Endothelial cell of umbilical vein (primary cell): ENCODE results near the gene HDHD5. TPM values are rescaled to one million over a fixed set of nuclear protein-coding genes. Genes with fewer than 3 reads are reported as not detected.

ENCODE experiments used
- BruUV-seq: library from RNA; stranded (reverse); fragments of 400-500 nt; replicated peaks from 2 replicates; lab custom pipeline; 2021; lab: Mats Ljungman, UMichigan
- CTCF ChIA-PET: fragments of 300-600, 350-600 bp; sonication (Branson Sonifier 250); formaldehyde crosslinking; loops from one replicate; lab custom pipeline; 2021; ENCODE audit warnings: antibody characterized with exemption, inconsistent platforms; lab: Charles Lee
- POLR2A ChIA-PET: fragments of 300-600, 350-600 bp; sonication (Branson Sonifier 250); formaldehyde crosslinking; loops from one replicate; lab custom pipeline; 2021; ENCODE audit warnings: antibody characterized with exemption, inconsistent platforms; lab: Charles Lee
- DNase-seq: peaks from one replicate; pipeline ENCODE4 v3.0.0-alpha.2; 2011; ENCODE audit warnings: low read depth, low spot score
- FAIRE-seq: peaks from 2 replicates; lab custom pipeline; 2011; peaks lifted over from hg19 to GRCh38; lab: Jason Lieb, UNC
- H2AFZ ChIP-seq: 2 replicates; pipeline ENCODE4 v1.6.0; 2012; ENCODE audit warnings: low read depth, low read length, control low read depth, inconsistent platforms
- H3K27ac ChIP-seq: 2 replicates; pipeline ENCODE4 v1.5.1; 2011; ENCODE audit warnings: low read depth, mild to moderate bottlenecking, control low read depth, low read length, moderate library complexity; ENCODE audit not compliant: insufficient read depth
- H3K27me3 ChIP-seq, 2 experiments: 2 replicates each; pipeline versions ENCODE4 v1.6.0 to v1.6.1; 2011; ENCODE audit warnings: low read length in 2 of 2, mixed read lengths in 1 of 2; ENCODE audit not compliant: control insufficient read depth in 2 of 2, insufficient read depth in 2 of 2
- H3K36me3 ChIP-seq, 2 experiments: 2 replicates in 1 of 2; 3 replicates in 1 of 2; pipeline ENCODE4 v1.5.1; 2011; ENCODE audit warnings: low read length in 2 of 2, mild to moderate bottlenecking in 1 of 2, moderate library complexity in 1 of 2; ENCODE audit not compliant: control insufficient read depth in 2 of 2, insufficient read depth in 2 of 2; ENCODE audit errors: extremely low read depth in 1 of 2
- H3K4me1 ChIP-seq: 3 replicates; pipeline ENCODE4 v1.5.1; 2011; ENCODE audit warnings: mild to moderate bottlenecking, low read length; ENCODE audit not compliant: control insufficient read depth, insufficient read depth; ENCODE audit errors: extremely low read depth
- H3K4me2 ChIP-seq: 2 replicates; pipeline ENCODE4 v1.6.1; 2011; ENCODE audit warnings: low read length, control low read depth, mixed read lengths; ENCODE audit not compliant: insufficient read depth
- H3K4me3 ChIP-seq, 3 experiments: fragments of 200-600 bp in 1 of 3; sonication (generic), shearing (Covaris generic) in 1 of 3; replicated peaks in 1 of 3; 2 replicates each; pipeline ENCODE4 v1.5.1; 2011 to 2016; ENCODE audit warnings: control low read depth in 3 of 3, low read length in 3 of 3, mild to moderate bottlenecking in 2 of 3, inconsistent platforms in 1 of 3, low read depth in 1 of 3, moderate library complexity in 1 of 3; ENCODE audit not compliant: insufficient read depth in 1 of 3
- H3K79me2 ChIP-seq: 2 replicates; pipeline ENCODE4 v1.6.0; 2012; ENCODE audit warnings: low read length, inconsistent platforms; ENCODE audit not compliant: control insufficient read depth, insufficient read depth
- H3K9ac ChIP-seq: replicated peaks from 2 replicates; pipeline ENCODE3; 2011; ENCODE audit warnings: low read length, control low read depth; ENCODE audit not compliant: insufficient read depth; ENCODE audit errors: extremely low read depth
- H3K9me1 ChIP-seq: replicated peaks from 3 replicates; pipeline ENCODE4 v1.6.0; 2011; ENCODE audit warnings: mild to moderate bottlenecking, low read length; ENCODE audit not compliant: control insufficient read depth, insufficient read depth; ENCODE audit errors: extremely low read depth
- H3K9me3 ChIP-seq: replicated peaks from 2 replicates; pipeline ENCODE4 v1.5.1; 2012; ENCODE audit warnings: low read length, inconsistent platforms; ENCODE audit not compliant: control insufficient read depth, insufficient read depth
- H4K20me1 ChIP-seq: replicated peaks from 2 replicates; pipeline ENCODE3; 2011; ENCODE audit warnings: mild to moderate bottlenecking, low read length; ENCODE audit not compliant: control insufficient read depth, insufficient read depth; ENCODE audit errors: extremely low read depth
- CTCF ChIP-seq, 2 donors: IDR thresholded peaks; 1 replicate in 1 of 2; 2 replicates in 1 of 2; pipeline ENCODE4 v1.5.1; 2011; ENCODE audit warnings: low read length in 2 of 2, mild to moderate bottlenecking in 2 of 2, moderate library complexity in 2 of 2, control low read depth in 1 of 2, inconsistent platforms in 1 of 2, low read depth in 1 of 2; ENCODE audit not compliant: insufficient read depth in 1 of 2; ENCODE audit errors: extremely low read depth in 1 of 2
- EZH2 ChIP-seq: IDR thresholded peaks from 2 replicates; pipeline ENCODE4 v1.6.1; 2012; ENCODE audit warnings: borderline replicate concordance, low read depth, mild to moderate bottlenecking, moderate library complexity, low read length, inconsistent platforms; ENCODE audit not compliant: severe bottlenecking
- FOS ChIP-seq: IDR thresholded peaks from 2 replicates; pipeline ENCODE4 v1.6.1; 2011; ENCODE audit warnings: mild to moderate bottlenecking, low read length, moderate library complexity, borderline replicate concordance; ENCODE audit not compliant: insufficient read depth
- GATA2 ChIP-seq: IDR thresholded peaks from 2 replicates; pipeline ENCODE4 v1.7.0; 2011; ENCODE audit warnings: low read depth, mild to moderate bottlenecking, moderate library complexity, mixed read lengths, low read length; ENCODE audit not compliant: insufficient read length, insufficient read depth
- JUN ChIP-seq: IDR thresholded peaks from 2 replicates; pipeline ENCODE4 v1.6.1; 2011; ENCODE audit warnings: borderline replicate concordance, low read depth; ENCODE audit not compliant: insufficient read length, insufficient read depth
- MAX ChIP-seq: IDR thresholded peaks from 2 replicates; pipeline ENCODE4 v1.6.1; 2011; ENCODE audit not compliant: insufficient read depth, insufficient read length
- MYC ChIP-seq: IDR thresholded peaks from one replicate; pipeline ENCODE4 v1.6.1; 2011; ENCODE audit warnings: mild to moderate bottlenecking, low read depth, low read length
- POLR2A ChIP-seq: IDR thresholded peaks from 2 replicates; pipeline ENCODE4 v1.6.1; 2012; ENCODE audit warnings: low read depth, mild to moderate bottlenecking, control low read depth, low read length
- POLR2AphosphoS5 ChIP-seq: IDR thresholded peaks from 2 replicates; pipeline ENCODE4 v1.6.1; 2012; ENCODE audit warnings: low read depth, mild to moderate bottlenecking, control low read depth, low read length, moderate library complexity; ENCODE audit not compliant: insufficient read depth
- dilution Hi-C: fragments of 300-500 bp; cut with MboI; formaldehyde crosslinking; loops from one replicate; pipeline ENCODE4 v1.15.0; 2019; ENCODE audit warnings: low sequenced_read_pairs; ENCODE audit not compliant: extremely low pct_ligation_motif_present
- intact Hi-C: fragments of 100-400 bp; cut with micrococcal nuclease; formaldehyde crosslinking; loops from one replicate; pipeline ENCODE4 v1.10.0; 2022
- polyA plus RNA-seq, 4 experiments: library from polyadenylated mRNA; depleted of rRNA in 3 of 4; stranded (reverse) in 3 of 4; unstranded in 1 of 4; fragments of >200 nt; gene quantifications; 2 replicates each; pipeline versions ENCODE4 v1.2.1 to v1.2.3, GENCODE V29; 2011 to 2012; ENCODE audit warnings: missing spikeins in 1 of 4
- total RNA-seq: library from RNA; stranded (reverse); gene quantifications from 2 replicates; pipeline ENCODE4 v1.2.3, GENCODE V29; 2021

Gene HDHD5
- total and polyA plus RNA-seq, 2 donors (not counting 3 experiments of a cell fraction or from before 2014, with no cell fraction given), result 28.1 to 54.1 TPM

- no peaks in the 10 kb centered on the region for H3K9me1 ChIP-seq
- H3K9me3 ChIP-seq, result no peaks in the 10 kb centered on the region
- peak overlapping the region; percentile 79 for H3K9ac ChIP-seq
- H3K4me2 ChIP-seq, result peak overlapping the region; percentile 82
- peaks cover 13% of the 10 kb centered on the region for H3K4me1 ChIP-seq
- TSS peak; percentile 42 for BruUV-seq
- peaks cover 2 to 3% of the 10 kb centered on the region in 2 experiments for H3K27me3 ChIP-seq
- TF ChIP-seq MAX (no peak), EZH2 (no peak), JUN (no peak), CTCF (IDR thresholded peaks at IDR 0.05; ENCODE audit: extremely low read depth in 1 of 2, insufficient read depth in 1 of 2, low read depth in 1 of 2, low read length in 2 of 2) (no peak), POLR2A (no peak), FOS (no peak), POLR2AphosphoS5 (no peak), MYC (no peak), GATA2 (no peak)
- H3K4me3 ChIP-seq, result peak overlapping the region; percentile 2 to 68 (median 48)
- DNase-seq, result no peak
- peak overlapping the region; percentile 55 for H3K27ac ChIP-seq
- POLR2A ChIA-PET, result no interaction called here
- CTCF ChIA-PET, result interaction anchor here (1.6 to 6.7 kb wide), 3 partner anchors 27 to 302 kb away, joined by 8 to 48 read pairs (median 12); no protein-coding TSS in a partner anchor
- dilution Hi-C loops (no loop called here), intact Hi-C loops (no loop called here)
- FAIRE-seq, result peak; percentile 21
- no peaks in the 10 kb centered on the region for H4K20me1 ChIP-seq
- peak overlapping the region; percentile 98 for H2AFZ ChIP-seq
- no peaks in the 10 kb centered on the region for H3K36me3 ChIP-seq
- H3K79me2 ChIP-seq, result no peaks in the 10 kb centered on the region
These were observed 40.1 kb upstream of the HDHD5 start for GRCh38 chr22:17199003-17199731.
